Measurements from ENCODE around the gene BCL10. TPM values are rescaled to one million over a fixed set of nuclear protein-coding genes. Genes with fewer than 3 reads are reported as not detected.

The BCL10 gene
- total and polyA plus RNA-seq, 2 of the 8 experiments (the other 6 are each of a cell fraction or from before 2014, with no cell fraction given) = 7.4 to 29.6 TPM

DNA sequence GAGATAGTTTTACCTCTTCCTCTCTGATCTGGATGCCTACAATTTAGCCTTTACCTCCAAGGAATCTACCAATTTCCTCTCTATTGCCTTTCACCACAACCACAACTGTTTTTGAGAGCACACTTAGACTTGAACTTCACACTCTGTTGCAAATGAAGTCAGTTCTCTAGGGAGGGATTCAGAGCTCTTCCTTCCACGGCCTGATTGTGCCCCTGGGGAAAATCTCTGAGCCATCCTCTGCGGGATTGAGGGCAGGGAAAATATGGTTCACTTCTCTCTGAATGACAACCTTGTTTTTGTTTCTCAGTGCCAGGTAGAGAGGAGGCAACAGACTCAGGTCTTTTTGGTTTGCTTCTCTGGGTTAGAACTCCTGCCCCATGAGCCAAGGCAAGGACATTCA, 35.4 kb upstream of the BCL10 start:
- no peaks in the 10 kb centered on the region for H3K79me2 ChIP-seq (ENCODE audit: control insufficient read depth in 1 of 2, insufficient read depth in 2 of 2, low read length in 2 of 2)
- H3K4me1 ChIP-seq (replicated peaks in 1 of 4; ENCODE audit: control insufficient read depth in 3 of 4, insufficient read depth in 4 of 4, low read length in 3 of 4) = peaks cover 2 to 6% (median 3%) of the 10 kb centered on the region in 4 experiments; a peak in 4 of 7 replicates
- H2AFZ ChIP-seq (ENCODE audit: low read length) = no peak overlapping the region
- H2BK120ac ChIP-seq (replicated peaks; ENCODE audit: low read depth, low read length) = no peak overlapping the region
- H3K9me3 ChIP-seq (ENCODE audit: insufficient read depth in 2 of 2, low read depth in 1 of 2, low read length in 1 of 2) = no peaks in the 10 kb centered on the region
- peak overlapping the region; percentile 12 for H4K91ac ChIP-seq (replicated peaks; ENCODE audit: insufficient read length, low read length)
- H3K79me1 ChIP-seq (ENCODE audit: low read depth, low read length) = no peaks in the 10 kb centered on the region; the same call in 1 of the 2 replicates
- H3K56ac ChIP-seq (replicated peaks; ENCODE audit: insufficient read length, low read depth, low read length) = no peak overlapping the region
- 0 out of 2 replicates have a peak overlapping the region, but pooled peaks have one; percentile 62 for H2BK12ac ChIP-seq (ENCODE audit: low read depth, low read length)
- no peak overlapping the region for H2BK20ac ChIP-seq (ENCODE audit: low read length)
- no peak overlapping the region for H3K27ac ChIP-seq (ENCODE audit: low read depth, low read length)
- H3K14ac ChIP-seq (ENCODE audit: insufficient read length) = no peak overlapping the region
- H2BK15ac ChIP-seq (ENCODE audit: low read length) = no peak overlapping the region
- H2BK5ac ChIP-seq (ENCODE audit: low read depth, low read length) = no peak overlapping the region
- no peak overlapping the region for H3K4me2 ChIP-seq (ENCODE audit: insufficient read depth in 1 of 2, low read depth in 2 of 2, low read length in 2 of 2)
- H3K9ac ChIP-seq (replicated peaks in 1 of 4; ENCODE audit: extremely low read depth in 1 of 4, low read depth in 3 of 4, low read length in 3 of 4) = no peak overlapping the region
- H2AK5ac ChIP-seq (ENCODE audit: low read depth, low read length) = no peak overlapping the region
- DNase-seq (ENCODE audit: low read depth in 1 of 2, low spot score in 2 of 2) = no peak
- no peak overlapping the region for H4K8ac ChIP-seq (ENCODE audit: extremely low read depth, insufficient read depth, low read length)
- no peaks in the 10 kb centered on the region for H3K36me3 ChIP-seq (ENCODE audit: control insufficient read depth in 2 of 4, insufficient read depth in 4 of 4, low read length in 3 of 4)
- FAIRE-seq = no peak
- no peak overlapping the region for H3K4me3 ChIP-seq (ENCODE audit: extremely low read depth in 1 of 4, insufficient read depth in 2 of 4, low read depth in 3 of 4, low read length in 4 of 4)
- CTCF ChIA-PET (ENCODE audit: partially characterized antibody) = interaction anchor here (0.7 to 2.2 kb wide), 5 partner anchors 28 to 582 kb away, joined by 3 to 7 read pairs (median 3); no protein-coding TSS in a partner anchor
- no peaks in the 10 kb centered on the region for H3K27me3 ChIP-seq (replicated peaks in 1 of 4; ENCODE audit: control insufficient read depth in 3 of 4, extremely low read depth in 1 of 4, insufficient read depth in 3 of 4, low read length in 3 of 4)
- 97% methylated on average over 2 of the region's 2 CpGs; no CpG with 5 or more reads in 1 of the 2 experiments for WGBS, 2 experiments (ENCODE audit: extremely low coverage in 1 of 2, insufficient coverage in 1 of 2, insufficient read length in 1 of 2, insufficient replicate concordance in 2 of 2, low coverage in 1 of 2, low lambda C conversion rate in 2 of 2, missing lambda C conversion rate in 1 of 2)
- POLR2A ChIA-PET (ENCODE audit: partially characterized antibody) = no interaction called here
- peaks cover 0 to 1% of the 10 kb centered on the region in 2 experiments for H4K20me1 ChIP-seq (replicated peaks in 1 of 2; ENCODE audit: control insufficient read depth in 1 of 2, insufficient read depth in 2 of 2, low read length in 2 of 2)
- no peak overlapping the region for H3K23ac ChIP-seq (ENCODE audit: insufficient read length)
- H4K5ac ChIP-seq (ENCODE audit: insufficient read length, low read depth, low read length) = no peak overlapping the region
- H3K18ac ChIP-seq (ENCODE audit: extremely low read depth, low read length) = no peak overlapping the region
- H3K23me2 ChIP-seq (ENCODE audit: low read depth, low read length) = no peaks in the 10 kb centered on the region
- no peak overlapping the region for H3K4ac ChIP-seq (replicated peaks; ENCODE audit: insufficient read length, low read depth, low read length)
- no peak for TF ChIP-seq TEAD4 (IDR thresholded peaks at IDR 0.05; ENCODE audit: low read depth, low read length)
- TF ChIP-seq NANOG (IDR thresholded peaks at IDR 0.05; ENCODE audit: insufficient read depth, low read depth, low read length, poor library complexity, severe bottlenecking) = no peak
- TF ChIP-seq SP1 (IDR thresholded peaks at IDR 0.05; ENCODE audit: low read depth, low read length) = no peak
- no peak for TF ChIP-seq MAFK (IDR thresholded peaks at IDR 0.05; ENCODE audit: low read depth, low read length)
- TF ChIP-seq EZH2 (IDR thresholded peaks at IDR 0.05; ENCODE audit: low read depth, low read length, severe bottlenecking) = no peak
- TF ChIP-seq, protein P1, sequence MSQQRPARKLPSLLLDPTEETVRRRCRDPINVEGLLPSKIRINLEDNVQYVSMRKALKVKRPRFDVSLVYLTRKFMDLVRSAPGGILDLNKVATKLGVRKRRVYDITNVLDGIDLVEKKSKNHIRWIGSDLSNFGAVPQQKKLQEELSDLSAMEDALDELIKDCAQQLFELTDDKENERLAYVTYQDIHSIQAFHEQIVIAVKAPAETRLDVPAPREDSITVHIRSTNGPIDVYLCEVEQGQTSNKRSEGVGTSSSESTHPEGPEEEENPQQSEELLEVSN (IDR thresholded peaks at IDR 0.05) = no peak
- TF ChIP-seq SIX5 (IDR thresholded peaks at IDR 0.05; ENCODE audit: low read depth, low read length) = no peak
- no peak for TF ChIP-seq CEBPB (IDR thresholded peaks at IDR 0.05; ENCODE audit: low read depth, low read length)
- TF ChIP-seq RNF2 (IDR thresholded peaks at IDR 0.05; ENCODE audit: borderline replicate concordance, low read depth, low read length, missing control alignments, poor library complexity, severe bottlenecking) = no peak
- TF ChIP-seq CBX5 (IDR thresholded peaks at IDR 0.05; ENCODE audit: low read depth, low read length) = no peak
- TF ChIP-seq RXRA (IDR thresholded peaks at IDR 0.05; ENCODE audit: insufficient read depth, low read depth, low read length) = no peak
- no peak for TF ChIP-seq RFX5 (IDR thresholded peaks at IDR 0.05; ENCODE audit: borderline replicate concordance, low read depth, low read length)
- no peak for TF ChIP-seq JUND (IDR thresholded peaks at IDR 0.05; ENCODE audit: low read length)
- TF ChIP-seq TAF7 (optimal IDR thresholded peaks at IDR 0.05; ENCODE audit: borderline replicate concordance, low read depth, low read length) = no peak

Measured in H1 (cell line).